ENCODE measurements around the gene PPP1R14C.

Gene PPP1R14C

GRCh38 chr6:150142670-150143515, at the start of gene PPP1R14C:
Gene PPP1R14C, plus strand, starts transcription at chr6:150143044. Its CDS starts 149 bp downstream, at chr6:150143193.
- H3K4me3 ChIP-seq (ENCODE audit: low read depth, low read length): peak within 1 kb of the TSS; percentile 48

- H3K4me3 ChIP-seq (ENCODE audit: low read depth, low read length): no peak overlapping the region
Observed at GRCh38 chr6:150093397-150093796, 49.4 kb upstream of the PPP1R14C start.

- H3K4me3 ChIP-seq (ENCODE audit: low read depth, low read length): no peak overlapping the region
Observed at GRCh38 chr6:150098155-150098554, 44.7 kb upstream of the PPP1R14C start.

GRCh38 chr6:150099546-150099945, 43.3 kb upstream of the PPP1R14C start:
- no peak overlapping the region for H3K4me3 ChIP-seq (ENCODE audit: low read depth, low read length)

GRCh38 chr6:150099953-150100352, 42.9 kb upstream of the PPP1R14C start:
- no peak overlapping the region for H3K4me3 ChIP-seq (ENCODE audit: low read depth, low read length)

- no peak overlapping the region for H3K4me3 ChIP-seq (ENCODE audit: low read depth, low read length)
Observed at GRCh38 chr6:150100745-150101144, 42.1 kb upstream of the PPP1R14C start.

GRCh38 chr6:150102750-150103270, 40.0 kb upstream of the PPP1R14C start:
- H3K4me3 ChIP-seq (ENCODE audit: low read depth, low read length): no peak overlapping the region

GRCh38 chr6:150112233-150112632, 30.6 kb upstream of the PPP1R14C start:
- no peak overlapping the region for H3K4me3 ChIP-seq (ENCODE audit: low read depth, low read length)

- H3K4me3 ChIP-seq (ENCODE audit: low read depth, low read length): no peak overlapping the region
Observed at GRCh38 chr6:150115769-150116168, 27.1 kb upstream of the PPP1R14C start.

- no peak overlapping the region for H3K4me3 ChIP-seq (ENCODE audit: low read depth, low read length)
Observed at GRCh38 chr6:150116200-150116800, 26.5 kb upstream of the PPP1R14C start.

GRCh38 chr6:150118203-150118602, 24.6 kb upstream of the PPP1R14C start:
- no peak overlapping the region for H3K4me3 ChIP-seq (ENCODE audit: low read depth, low read length)

GRCh38 chr6:150118627-150119026, 24.2 kb upstream of the PPP1R14C start:
- H3K4me3 ChIP-seq (ENCODE audit: low read depth, low read length): no peak overlapping the region

- H3K4me3 ChIP-seq (ENCODE audit: low read depth, low read length): no peak overlapping the region
Observed at GRCh38 chr6:150119173-150119572, 23.7 kb upstream of the PPP1R14C start.

GRCh38 chr6:150123645-150124044, 19.2 kb upstream of the PPP1R14C start:
- H3K4me3 ChIP-seq (ENCODE audit: low read depth, low read length): no peak overlapping the region

GRCh38 chr6:150124235-150124634, 18.6 kb upstream of the PPP1R14C start:
- no peak overlapping the region for H3K4me3 ChIP-seq (ENCODE audit: low read depth, low read length)

- no peak overlapping the region for H3K4me3 ChIP-seq (ENCODE audit: low read depth, low read length)
Observed at GRCh38 chr6:150126641-150127291, 16.1 kb upstream of the PPP1R14C start.

- H3K4me3 ChIP-seq (ENCODE audit: low read depth, low read length): no peak overlapping the region
Observed at GRCh38 chr6:150128425-150128824, 14.4 kb upstream of the PPP1R14C start.

GRCh38 chr6:150129616-150130505, 13.0 kb upstream of the PPP1R14C start:
- no peak overlapping the region for H3K4me3 ChIP-seq (ENCODE audit: low read depth, low read length)

GRCh38 chr6:150133686-150134085, 9.2 kb upstream of the PPP1R14C start:
- H3K4me3 ChIP-seq (ENCODE audit: low read depth, low read length): no peak overlapping the region

GRCh38 chr6:150134280-150134920, 8.4 kb upstream of the PPP1R14C start:
- H3K4me3 ChIP-seq (ENCODE audit: low read depth, low read length): no peak overlapping the region

All from iPS-11a (cell line).